ENCODE measurements around the gene FBXL20.
A peak's percentile ranks its signal among the peaks of the same experiment; 100 is the strongest.

The FBXL20 gene

GRCh38 chr17:39225308-39225958 is 176.0 kb downstream of the FBXL20 start, which contains the start of gene STAC2:
STAC2 (minus strand) TSS chr17:39225945; CDS start chr17:39225502, 443 bp downstream.
- no peak for DNase-seq (ENCODE audit: low spot score)

GRCh38 chr17:39224778-39225307 is 176.6 kb downstream of the FBXL20 start:
- no peak for DNase-seq (ENCODE audit: low spot score)

- DNase-seq (ENCODE audit: low spot score), result no peak
Observed at GRCh38 chr17:39223907-39224777, 177.3 kb downstream of the FBXL20 start.

GRCh38 chr17:39222866-39223834 is 178.3 kb downstream of the FBXL20 start:
- no peak for DNase-seq (ENCODE audit: low spot score)

GRCh38 chr17:39222151-39222550 is 179.3 kb downstream of the FBXL20 start:
- no peak for DNase-seq (ENCODE audit: low spot score)

GRCh38 chr17:39221572-39221971 is 179.9 kb downstream of the FBXL20 start:
- DNase-seq (ENCODE audit: low spot score), result no peak

- no peak for DNase-seq (ENCODE audit: low spot score)
Observed at GRCh38 chr17:39219647-39220154, 181.7 kb downstream of the FBXL20 start.

- DNase-seq (ENCODE audit: low spot score), result no peak
Observed at GRCh38 chr17:39218906-39219305, 182.5 kb downstream of the FBXL20 start.

- no peak for DNase-seq (ENCODE audit: low spot score)
Observed at GRCh38 chr17:39217734-39218369, 183.6 kb downstream of the FBXL20 start.

GRCh38 chr17:39213852-39214251 is 187.6 kb downstream of the FBXL20 start:
- no peak for DNase-seq (ENCODE audit: low spot score)

GRCh38 chr17:39212841-39213480 is 188.5 kb downstream of the FBXL20 start:
- no peak for DNase-seq (ENCODE audit: low spot score)

GRCh38 chr17:39212195-39212810 is 189.1 kb downstream of the FBXL20 start:
- DNase-seq (ENCODE audit: low spot score), result no peak

GRCh38 chr17:39210093-39210434 is 191.4 kb downstream of the FBXL20 start:
- DNase-seq (ENCODE audit: low spot score), result no peak

- peak; percentile 52 for DNase-seq (ENCODE audit: low spot score)
Observed at GRCh38 chr17:39209317-39210092, 191.9 kb downstream of the FBXL20 start.

GRCh38 chr17:39208893-39209292 is 192.5 kb downstream of the FBXL20 start:
- peak; percentile 96 for DNase-seq (ENCODE audit: low spot score)

- peak; percentile 74 for DNase-seq (ENCODE audit: low spot score)
Observed at GRCh38 chr17:39208136-39208535, 193.3 kb downstream of the FBXL20 start.

- DNase-seq (ENCODE audit: low spot score), result peak; percentile 32
Observed at GRCh38 chr17:39205112-39205526, 196.3 kb downstream of the FBXL20 start.

- no peak for DNase-seq (ENCODE audit: low spot score)
Observed at GRCh38 chr17:39204245-39204644, 197.2 kb downstream of the FBXL20 start.

Data from NAMALWA (cell line).